HG03175 (cell line): ENCODE results near the gene DHX34.
"Not testable (repeated sequence)": the region's sequence is repeated elsewhere in the genome, so short reads cannot be mapped to it uniquely, and the experiment has no call there.

Experiments used
- ATAC-seq: cut with Tn5 transposase; IDR thresholded peaks from one replicate; pipeline ENCODE4 v1.9.1; 2021; ENCODE audit warnings: mild to moderate bottlenecking, moderate library complexity; ENCODE audit not compliant: unreplicated experiment

The DHX34 gene

DNA sequence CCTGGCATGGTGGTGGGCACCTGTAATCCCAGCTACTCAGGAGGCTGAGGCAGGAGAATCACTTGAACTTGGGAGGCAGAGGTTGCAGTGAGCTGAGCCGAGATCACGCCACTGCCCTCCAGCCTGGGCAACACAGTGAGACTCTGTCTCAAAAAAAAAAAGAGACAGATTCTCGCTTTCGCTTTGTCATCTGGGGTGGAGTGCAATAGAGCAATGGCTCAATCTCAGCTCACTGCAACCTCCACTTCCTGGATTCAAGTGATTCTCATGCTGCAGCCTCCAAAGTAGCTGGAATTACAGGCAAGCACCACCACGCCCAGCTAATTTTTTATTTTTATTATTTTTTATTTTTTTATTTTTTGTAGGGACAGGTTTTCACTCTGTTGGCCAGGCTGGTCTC lies 39.6 kb downstream of the DHX34 start:
- not testable (repeated sequence) for ATAC-seq

DNA sequence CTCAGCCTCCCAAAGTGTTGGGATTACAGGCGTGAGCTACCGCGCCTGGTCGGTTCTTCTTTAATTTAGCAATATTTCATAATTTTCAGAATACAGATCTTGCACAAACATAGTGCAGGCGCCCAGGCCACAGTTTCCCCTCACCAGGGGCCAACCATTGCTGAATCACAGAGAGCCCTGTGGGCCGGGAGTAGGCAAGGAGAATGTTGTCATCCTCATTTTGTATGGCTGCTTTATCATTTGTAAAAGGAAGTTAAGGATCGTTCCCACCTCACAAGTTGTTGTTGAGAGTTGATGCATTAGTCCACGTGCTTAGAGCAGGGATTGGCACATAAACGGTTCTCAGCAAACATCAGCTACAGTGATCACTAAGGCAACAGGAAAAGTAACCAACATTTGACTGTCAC lies 40.0 kb downstream of the DHX34 start:
- no peak for ATAC-seq

DNA sequence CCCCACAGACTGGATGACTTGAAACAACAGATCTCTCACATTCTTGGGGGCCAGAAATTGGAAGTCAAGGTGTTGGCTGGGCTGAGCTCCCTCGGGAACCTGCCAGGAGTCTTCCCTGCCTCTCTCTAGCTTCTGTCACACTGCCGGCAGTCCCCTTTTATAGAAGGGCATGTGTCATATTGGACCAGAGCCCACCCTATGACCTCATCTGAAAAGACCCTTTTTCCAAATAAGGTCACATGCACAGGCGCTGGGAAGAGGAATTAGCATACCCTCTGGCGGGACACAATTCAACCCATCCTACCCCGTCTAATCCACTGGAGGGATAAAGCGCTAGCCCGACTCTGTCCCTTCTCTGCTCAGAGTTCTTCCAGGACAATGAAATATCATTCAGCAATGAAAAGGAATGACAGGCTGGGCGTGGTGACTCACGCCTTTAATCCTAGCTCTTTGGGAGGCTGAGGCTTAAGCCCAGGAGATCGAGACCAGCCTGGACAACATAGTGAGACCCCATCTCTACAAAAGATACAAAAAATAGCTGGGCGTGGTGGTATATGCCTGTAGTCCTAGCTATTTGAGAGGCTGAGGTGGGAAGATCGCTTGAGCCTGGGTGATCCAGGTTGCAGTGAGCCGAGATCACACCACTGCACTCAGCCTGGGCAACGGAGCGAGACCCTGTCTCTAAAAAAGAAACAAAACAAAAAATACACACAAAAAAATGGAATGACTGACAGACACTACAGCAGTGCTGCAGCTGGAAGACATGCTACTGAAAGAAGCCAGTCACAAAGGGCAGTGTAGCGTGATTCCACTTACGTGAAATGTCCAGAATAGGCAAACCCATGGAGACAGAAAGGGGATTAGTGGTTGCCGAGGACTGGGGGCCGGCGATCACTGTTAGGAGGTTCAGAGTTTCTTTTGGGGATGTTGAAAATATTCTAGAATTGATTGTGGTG lies 41.7 kb downstream of the DHX34 start:
- no peak for ATAC-seq

DNA sequence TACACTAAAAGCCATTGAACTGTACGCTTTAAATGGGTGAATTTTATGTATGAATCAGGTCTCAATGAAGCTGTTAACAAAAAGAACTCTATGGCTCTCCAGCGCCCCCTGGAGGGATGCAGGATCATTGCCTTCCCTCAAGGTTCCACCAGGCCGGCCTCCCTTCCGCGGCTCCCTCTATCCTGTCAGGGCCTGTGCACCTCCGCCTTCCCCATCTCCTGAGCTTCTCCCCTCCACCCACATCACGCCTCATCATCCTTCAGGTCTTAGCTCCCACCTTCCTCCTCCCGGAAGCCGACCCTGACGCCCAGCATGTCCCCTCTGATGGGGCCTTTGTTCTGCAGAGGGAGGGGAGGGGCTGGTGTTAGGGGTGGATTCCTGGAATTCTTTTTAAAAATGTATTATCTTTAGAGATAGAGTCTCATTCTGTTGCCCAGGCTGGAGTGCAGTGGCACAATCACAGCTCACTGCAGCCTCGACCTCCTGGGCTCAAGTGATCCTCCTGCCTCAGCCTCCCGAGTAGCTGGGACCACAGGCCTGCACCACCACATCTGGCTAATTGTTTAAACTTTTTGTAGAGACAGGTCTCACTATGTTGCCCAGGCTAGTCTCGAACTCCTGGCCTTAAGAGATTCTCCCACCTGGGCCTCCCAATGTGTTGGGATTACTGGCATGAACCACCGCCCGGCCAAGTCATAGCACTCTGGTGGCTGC lies 42.6 kb downstream of the DHX34 start:
- ATAC-seq, result no peak

DNA sequence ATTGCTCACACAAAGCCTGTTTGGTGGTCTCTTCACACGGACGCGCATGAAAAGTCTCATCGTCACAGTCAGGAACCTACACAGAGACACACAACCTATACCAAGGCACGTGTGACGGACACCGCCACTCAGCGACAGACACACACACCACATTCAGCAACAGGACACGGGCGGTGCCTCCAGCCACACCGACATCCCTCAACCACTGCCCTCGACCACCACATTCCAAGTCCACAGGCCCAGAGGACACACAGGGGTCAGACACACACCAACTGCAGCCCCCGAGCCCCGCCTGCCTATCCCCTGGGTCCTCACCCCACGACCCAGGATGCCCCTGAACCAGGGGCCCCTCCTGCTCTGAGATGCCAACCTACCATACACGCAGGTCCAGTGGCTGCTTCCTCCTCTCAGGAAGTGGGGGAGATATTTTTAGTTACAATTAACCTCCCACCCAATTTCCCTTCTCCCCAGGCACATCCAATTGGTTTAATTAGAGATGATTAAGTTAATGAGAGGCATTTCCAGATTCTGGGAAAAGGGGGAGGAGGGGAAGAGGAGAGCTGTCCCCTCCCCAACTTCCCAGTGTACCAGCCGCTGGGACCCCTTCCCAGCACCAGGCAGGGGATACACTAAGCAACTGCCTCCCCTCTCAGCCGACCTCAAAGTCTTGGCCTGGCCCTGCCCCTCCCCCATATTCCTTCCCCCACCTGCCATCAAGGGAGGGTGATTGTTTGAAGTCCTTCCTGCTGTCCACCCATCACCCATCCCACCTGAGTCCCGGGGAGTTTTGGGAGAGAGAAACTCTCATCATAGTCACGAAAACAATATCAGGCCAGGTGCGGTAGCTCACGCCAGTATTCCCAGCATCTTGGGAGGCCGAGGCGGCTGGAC lies 49.8 kb downstream of the DHX34 start:
- no peak for ATAC-seq

DNA sequence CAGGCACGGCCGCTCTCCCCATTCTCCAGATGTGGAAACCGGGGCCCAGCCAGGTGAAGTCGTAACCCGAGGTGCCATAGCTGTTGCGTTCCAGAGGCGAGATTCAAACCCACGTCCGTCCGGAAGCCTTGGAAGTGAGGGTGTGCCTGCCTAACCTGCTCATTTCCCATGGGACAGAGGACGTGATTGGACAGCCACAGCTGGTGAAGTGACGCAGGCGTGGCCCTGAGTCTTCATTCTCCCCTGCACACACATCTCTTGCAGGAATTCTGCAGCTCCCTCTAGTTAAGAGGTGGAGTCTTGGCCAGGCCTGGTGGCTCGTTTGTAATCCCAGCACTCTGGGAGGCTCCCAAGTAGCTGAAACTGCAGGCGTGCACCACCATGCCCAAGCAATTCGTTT lies 53.4 kb downstream of the DHX34 start:
- no peak for ATAC-seq

DNA sequence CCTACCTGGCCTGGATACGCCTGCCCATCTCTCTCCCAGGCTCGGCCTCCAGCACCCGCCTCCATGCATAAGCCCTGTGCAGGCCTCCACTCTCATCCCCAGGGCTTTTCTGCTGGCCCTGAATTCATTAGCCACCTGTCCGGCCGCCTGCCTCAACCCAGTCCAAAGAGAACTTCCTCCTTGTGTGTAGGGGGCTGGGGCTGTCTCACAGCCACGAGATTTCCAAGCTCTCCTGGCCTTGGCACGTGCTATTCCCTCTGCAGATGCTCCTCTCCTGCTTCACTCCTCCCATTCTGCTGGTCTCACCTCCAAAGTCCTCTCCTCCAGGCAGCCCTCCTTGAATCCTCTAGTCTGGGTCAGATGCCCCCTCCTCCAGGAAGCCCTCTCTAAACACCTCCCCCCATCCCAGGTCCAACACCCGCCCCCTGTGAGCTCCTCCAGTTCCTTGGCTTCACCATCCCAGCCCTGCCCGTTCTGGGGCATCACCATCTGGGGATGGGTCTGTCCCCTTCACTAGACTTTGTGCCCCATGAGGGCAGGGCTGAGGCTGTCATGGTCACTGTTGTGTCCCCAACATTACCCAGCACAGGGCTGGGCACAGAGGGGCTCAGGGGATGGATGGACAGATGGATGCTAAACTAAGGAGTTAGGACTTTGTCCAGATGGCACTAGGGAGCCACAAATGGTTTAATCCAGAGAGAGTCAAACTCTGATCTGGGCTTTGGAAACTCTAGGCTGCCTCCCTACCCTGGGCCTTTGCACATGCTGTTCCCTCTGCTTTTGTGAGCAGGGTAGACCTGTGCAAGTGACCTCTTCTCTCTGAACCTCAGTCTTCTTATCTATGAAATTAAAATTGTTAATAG lies 55.5 kb downstream of the DHX34 start:
- no peak for ATAC-seq

DNA sequence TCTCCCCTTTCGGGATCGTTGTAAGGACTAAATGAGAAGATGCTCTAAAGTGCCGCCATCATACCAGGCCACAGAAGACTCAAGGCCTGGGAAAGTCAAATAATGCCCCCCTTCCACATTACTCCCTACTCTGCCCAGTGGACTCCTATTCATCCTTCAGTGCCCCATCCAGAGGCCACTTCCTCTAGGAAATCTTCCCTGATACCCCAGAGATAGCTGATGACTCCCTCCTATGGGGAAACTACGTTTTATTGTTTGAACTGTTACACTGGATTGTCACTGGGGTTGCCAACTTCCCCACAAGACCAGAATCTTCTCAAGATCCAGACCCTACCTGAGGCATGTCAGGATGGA lies 56.1 kb downstream of the DHX34 start:
- no peak for ATAC-seq

DNA sequence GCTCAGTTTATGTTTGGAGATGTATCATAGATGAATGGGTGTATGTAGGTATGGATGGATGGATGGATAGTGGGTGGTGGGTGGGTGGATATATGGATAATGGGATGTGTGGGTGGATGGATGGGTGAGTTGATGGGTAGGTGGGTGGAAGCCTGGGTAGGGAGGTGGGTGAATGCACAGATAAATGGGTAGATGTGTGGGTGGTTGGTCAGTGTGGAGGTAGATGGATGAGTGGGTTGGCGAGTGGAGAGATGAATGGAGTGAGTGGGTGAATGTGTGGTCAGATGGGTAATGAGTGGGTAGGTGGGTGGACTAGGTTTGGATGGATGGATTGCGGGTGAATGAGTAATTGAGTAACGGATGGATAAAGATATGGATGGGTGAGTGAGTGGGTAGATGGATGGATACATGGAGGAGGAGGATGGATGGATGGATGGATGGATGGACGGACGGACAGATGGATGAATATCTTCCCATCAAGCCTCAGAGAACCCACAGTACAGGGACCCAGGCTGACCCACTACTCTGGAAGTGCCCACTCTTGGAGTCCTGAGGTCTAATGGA lies 56.8 kb downstream of the DHX34 start:
- ATAC-seq, result no peak

DNA sequence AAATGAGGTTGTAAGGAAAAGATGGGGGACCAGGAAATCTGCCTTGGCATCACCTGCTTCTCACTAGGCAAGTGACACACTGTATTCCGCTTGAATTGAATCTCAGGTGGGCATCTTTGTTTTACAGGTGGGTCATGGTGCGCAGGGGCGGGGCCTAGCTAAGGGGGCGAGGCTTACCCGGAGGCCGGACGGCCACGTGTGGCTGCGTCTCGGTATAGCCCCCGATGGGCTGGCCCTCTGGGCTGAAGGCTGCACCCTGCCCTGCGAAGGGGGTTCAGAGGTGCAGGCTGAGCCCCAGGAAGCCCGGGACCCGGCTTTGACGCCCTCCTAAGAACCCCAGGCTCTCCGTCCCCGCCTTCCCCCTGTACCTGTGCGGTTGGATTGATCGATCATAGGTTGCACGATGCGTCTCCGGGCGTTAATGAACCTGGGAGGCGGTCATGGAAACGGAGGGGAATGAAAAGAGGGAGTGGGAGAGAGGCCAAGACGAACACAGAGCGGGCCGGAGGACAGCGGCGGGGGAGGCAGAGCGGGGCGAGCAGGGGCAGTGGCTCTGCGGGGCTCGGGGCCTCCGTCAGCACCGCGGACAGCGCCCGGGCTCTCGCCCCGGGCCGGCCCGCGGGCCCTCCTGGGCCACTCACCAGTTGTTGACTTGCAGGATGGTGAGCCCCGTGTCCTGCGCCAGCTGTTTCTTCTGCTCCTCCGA lies 57.7 kb downstream of the DHX34 start:
- no peak for ATAC-seq

DNA sequence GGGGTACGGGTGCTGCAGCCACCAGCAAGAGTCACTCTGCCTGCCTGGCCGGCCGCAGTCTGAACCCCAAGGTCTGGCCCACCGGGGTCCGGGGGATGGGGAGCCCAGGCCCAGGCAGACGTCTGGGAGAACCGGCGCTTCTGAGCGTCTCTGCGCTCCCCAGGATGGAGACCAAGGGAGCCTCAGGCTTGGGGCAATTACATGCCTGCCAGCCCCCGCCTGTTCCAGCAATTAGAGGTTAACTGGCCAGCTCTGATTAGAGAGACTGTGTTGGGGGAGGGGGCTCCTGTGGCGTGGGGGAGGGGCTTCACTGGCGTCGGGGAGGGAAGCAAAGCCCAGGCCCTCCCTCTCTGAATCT lies 58.3 kb downstream of the DHX34 start:
- ATAC-seq, result no peak

DNA sequence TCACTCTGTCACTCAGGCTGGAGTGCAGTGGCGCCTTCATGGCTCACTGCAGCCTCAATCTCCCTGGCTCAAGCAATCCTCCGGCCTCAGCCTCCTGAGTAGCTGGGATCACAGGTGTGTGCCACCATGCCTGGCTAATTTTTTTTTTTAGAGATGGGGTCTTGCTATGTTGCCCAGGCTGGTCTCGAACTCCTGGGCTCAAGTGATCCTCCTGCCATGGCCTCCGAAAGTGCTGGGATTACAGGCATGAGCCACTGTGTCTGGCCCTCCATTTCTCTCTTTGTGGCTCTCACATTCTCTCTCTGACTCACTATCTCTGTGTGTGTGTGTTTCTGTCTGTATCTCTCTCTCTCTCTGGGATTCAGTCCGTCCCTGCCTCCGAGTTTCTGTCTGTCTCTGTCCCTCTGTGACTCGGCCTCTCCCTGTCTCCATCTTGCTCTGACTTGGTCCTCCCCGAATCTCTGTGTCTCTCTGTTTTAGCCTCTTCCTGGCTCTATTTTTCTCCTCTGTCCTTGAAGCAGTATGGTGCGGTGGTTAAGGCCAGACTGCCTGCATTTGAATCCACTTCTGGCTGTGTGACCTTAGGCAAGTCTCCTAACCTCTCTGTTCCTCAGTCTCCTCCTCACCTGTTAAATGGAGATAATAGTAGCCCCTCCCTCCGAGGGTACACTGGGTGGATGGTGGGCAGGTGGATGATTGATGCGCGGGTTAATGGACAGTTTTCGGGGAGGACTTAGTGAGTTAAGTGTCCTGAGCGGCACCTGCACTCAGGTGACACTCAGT lies 59.2 kb downstream of the DHX34 start:
- ATAC-seq, result no peak

DNA sequence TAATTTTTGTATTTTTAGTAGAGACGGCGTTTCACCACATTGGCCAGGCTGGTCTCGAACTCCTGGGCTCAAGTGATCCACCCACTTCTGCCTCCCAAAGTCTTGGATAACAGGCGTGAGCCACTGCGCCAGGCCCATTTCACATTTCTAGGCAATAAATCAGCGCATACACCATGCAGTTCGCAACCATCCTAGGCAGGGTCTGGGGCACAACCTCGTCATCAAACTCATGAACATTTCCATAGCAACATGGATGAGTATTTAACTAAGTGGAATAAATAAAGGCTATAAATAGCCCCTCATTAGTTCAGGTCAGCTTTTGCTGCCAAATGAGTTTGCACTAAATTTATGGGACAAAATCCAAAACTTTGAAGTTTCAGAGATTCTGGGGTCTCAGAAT lies 62.0 kb downstream of the DHX34 start:
- no peak for ATAC-seq

DNA sequence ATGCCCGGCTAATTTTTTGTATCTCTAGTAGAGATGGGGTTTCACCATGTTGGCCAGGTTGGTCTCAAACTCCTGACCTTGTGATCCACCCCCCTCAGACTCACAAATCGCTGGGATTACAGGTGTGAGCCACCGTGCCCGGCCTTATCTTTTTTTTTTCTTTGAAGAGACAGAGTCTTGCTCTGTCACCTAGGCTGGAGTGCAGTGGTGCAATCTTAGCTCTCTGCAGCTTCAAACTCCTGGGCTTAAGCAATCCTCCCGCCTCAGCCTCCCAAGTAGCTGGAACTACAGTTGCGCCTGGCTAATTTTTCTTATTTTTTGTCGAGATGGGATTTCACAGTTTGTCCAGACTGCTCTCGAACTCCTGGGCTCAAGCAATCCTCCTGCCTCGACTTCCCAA lies 62.6 kb downstream of the DHX34 start:
- ATAC-seq, result not testable (repeated sequence)

DNA sequence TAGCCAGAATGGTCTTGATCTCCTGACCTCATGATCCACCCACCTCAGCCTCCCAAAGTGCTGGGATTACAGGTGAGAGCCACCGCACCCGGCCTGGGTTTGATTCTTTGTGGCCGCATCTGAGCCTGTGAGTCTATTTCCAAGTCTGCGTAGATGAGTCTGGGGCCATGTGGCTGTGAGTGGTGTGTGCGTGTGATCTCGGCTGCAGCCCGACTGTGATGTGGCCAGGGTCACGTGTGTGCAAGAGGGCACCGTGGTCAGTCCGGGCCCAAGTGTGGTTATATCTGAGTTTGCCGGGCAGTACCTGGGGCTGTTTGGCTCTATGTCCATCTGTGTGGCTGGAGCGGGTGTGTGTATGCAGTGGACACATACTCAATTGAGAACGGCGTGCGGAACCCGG lies 64.8 kb downstream of the DHX34 start:
- ATAC-seq, result no peak

DNA sequence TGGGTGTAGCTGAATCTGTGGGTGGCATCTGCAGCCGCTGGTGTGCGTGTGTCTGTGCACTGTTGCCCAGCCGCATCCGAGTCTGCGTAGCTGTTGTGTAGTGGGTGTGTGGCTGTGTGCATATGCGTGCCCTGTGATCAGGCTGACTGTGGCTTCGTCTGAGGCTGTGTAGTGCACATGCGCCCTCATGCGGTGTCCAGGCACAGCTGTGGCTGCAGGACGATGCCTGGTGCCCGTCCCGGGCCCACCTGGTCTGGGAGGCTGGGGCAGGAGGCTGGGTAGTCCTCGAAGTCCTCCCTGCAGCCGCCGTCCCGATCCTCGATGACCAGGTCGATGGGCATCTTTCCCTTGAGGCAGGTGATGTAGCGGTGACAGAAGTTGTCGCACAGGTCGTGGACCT lies 65.4 kb downstream of the DHX34 start:
- no peak for ATAC-seq

DNA sequence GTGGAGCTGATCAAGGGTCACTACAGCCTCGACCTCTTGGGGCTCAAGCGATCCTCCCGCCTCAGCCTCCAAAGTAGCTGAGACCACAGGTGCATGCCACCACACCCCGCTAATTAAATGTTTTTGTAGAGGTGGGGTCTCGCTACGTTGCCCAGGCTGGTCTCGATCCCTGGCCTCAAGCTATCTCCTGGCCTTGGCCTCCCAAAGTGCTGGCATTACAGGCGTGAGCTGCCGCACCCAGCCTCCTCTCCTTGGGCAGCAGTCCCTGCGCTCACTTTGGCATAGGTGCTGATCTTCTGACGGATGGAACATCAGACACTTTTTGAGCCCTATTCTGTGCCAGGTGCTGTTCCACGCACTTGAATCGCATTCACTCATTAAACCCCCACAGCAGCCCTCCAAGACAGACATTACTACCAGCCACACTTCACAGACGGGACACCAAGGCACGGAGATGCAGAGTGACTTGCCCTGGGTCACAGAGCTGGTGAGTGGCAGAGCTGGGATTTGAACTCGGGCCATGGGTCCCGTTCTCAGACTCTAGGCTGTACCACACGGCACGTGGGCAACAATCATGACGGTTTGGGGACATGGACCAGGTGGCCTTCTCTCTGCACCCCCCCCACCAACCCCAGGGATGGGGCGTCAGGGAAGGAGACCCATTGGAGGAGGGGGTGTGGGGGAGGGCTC lies 67.0 kb downstream of the DHX34 start:
- no peak for ATAC-seq

DNA sequence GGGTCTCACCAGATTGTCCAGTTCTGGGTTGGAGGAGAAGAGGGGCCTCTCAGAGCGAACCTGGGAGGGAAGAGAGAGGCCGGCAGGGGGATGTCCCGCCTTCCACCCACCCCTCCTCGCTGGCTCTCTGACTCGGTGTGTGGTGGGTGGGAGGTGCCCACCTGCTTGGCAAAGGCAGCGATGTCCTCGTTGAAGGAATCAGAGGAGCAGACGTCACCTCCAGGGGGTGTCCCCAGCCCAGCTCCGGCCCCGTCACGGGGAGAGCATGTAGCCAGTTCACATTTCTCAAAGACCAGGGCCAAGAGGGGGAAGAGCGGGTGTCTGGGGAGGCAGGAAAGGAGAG lies 67.5 kb downstream of the DHX34 start:
- ATAC-seq, result no peak
